DMS153 treated with DMSO at 0.1 percent for 48 hours (cell line): ENCODE results near the gene SMAD9.
A peak's percentile ranks its signal among the peaks of the same experiment; 100 is the strongest.

Source experiments
- DNase-seq: peaks from one replicate; lab custom pipeline; 2025; ENCODE audit not compliant: unreplicated experiment; lab: John Stamatoyannopoulos, UW

Gene SMAD9

DNA sequence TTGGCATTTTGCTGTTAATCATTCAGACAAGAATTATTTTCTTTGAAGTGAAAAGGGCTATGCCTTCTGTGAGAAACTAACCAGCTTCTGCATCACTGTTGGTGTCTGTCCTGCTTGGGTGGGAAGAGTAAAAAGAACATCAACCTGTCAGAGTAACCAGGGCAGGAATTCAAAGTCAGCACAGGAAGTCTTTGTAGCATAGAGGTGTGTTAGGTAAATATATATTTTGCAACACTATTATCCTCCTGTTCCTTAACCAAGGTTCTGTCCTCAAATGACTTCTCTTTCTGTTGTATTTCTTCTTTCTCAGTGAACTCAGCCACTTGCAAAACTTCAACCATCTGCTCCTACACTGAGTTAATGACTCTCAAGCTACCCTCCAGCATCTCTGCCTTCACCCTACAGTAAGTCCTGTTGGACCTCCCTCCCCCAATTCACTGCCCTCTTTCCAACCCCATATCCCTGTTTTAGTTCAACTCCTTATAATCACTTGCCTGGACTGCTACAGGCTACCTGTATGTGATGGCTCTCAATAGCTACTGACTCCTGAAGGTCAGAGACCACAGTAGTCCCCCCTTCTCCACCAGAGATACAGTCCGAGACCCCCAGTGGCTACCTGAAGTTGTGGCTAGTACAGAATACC lies 49.9 kb downstream of the SMAD9 start:
- no peak for DNase-seq

DNA sequence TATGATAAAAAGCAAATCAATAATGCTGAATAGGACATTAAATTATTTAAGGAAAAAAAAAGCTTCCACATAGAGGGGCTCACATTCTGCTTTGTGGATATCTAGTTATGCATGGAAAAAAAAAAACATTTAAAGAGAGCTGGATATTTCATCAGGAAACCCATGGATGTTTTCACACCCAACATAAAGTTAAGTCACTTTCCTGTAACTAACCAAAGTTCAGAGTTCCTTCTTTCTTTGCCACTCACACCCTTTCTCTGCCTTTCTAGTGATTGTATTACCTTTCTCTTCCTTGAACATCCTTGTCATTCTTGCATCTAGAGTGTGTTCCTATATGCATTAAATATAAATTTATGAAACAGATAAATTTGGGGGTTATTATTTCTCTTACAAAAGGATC lies 53.8 kb downstream of the SMAD9 start:
- DNase-seq = no peak

DNA sequence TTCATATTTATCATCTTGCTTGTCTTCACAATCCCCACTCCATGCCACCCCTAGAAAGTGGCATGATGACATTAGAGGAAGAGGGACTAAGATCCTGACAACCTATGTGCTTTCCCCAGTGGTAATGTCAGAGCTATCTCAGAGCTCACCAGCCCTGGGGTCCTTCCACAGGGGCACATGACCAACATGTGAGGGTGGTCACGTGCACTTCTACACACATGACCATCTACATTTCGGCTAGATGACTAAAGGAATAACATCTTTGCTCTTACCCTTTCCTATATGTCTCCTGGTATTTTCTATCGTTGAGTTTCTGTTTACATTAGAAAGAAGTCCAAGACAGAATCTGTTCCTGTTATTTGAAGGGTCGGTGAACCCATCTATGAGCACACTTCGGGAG lies 54.8 kb downstream of the SMAD9 start:
- DNase-seq = no peak

DNA sequence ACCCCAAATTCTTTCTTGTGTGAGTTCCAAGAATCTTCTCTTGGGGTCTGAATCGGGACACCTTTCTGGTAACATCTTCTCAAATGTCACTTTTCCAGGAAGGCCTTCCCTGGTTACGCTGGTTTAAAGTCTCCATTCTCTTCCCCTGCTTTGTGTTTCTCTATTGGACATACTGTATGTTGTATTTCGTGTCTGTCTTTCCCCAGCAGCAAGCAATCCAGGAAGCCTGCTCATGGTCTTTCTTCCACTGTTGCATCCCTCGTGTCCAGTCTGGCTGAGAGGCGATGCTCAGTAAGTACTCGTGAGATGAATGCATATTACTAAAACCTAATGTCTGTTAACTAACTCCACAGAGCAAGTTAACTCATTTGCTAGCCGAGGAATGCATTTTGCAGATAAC lies 57.3 kb downstream of the SMAD9 start:
- DNase-seq = no peak

DNA sequence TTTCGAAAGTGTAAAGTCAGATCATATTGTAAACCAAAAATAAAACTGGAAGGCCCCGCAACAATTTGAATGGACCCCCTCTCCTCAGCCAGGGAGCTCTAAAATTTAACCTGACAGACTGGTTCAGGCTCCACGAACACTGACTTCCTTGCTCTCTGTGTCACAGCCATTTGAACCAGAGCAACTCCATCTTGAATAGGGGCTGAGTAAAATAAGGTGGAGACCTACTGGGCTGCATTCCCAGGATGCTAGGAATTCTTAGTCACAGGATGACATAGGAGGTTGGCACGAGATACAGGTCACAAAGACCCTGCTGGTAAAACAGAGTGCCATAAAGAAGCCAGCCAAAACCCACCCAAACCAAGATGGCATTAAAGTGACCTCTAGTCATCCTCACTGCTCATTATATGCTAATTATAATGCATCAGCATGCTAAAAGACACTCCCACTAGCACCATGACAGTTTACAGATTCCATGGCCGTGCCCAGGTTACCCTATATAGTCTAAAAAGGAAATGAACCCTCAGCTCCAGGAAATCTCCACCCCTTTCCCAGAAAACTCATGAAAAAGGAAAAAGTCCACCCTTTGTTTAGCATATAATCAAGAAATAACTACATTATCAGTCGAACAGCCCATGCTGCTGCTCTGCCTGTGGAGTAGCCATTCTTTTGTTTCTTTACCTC lies 57.9 kb downstream of the SMAD9 start:
- DNase-seq = no peak

DNA sequence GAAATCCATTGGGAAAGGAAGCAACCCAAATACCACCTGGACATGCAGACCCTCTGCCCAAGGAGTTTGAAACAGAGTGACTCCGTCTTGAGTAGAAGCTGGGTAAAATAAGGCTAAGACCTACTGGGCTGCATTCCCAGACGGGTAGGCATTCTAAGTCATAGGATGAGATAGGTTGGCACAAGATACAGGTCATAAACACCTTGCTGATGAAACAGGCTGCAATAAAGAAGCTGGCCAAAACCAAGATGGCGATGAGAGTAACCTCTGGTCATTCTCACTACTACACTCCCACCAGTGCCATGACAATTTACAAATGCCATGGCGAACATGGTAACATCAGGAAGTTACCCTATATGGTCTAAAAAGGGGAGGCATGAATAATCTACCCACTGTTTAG lies 60.8 kb downstream of the SMAD9 start:
- no peak for DNase-seq

DNA sequence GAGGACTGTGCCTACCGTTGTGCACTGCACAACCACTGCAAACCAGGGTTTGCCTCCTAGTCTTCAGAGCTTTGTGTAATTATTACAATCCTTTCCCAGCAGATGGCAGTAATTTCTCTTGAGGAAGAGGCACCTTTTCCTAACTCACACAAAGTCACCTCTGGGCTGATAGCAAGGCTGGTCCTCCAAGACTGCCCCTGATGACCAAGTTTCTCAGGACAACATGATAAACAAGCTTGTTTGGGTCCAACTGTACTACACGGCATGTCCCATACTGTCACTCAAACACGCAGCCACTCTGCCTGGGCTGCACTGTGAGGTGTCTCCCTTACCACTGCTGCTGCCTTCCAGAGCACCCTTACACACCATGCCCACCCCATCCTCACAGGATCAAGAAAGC lies 61.7 kb downstream of the SMAD9 start:
- DNase-seq = peak; percentile 68

DNA sequence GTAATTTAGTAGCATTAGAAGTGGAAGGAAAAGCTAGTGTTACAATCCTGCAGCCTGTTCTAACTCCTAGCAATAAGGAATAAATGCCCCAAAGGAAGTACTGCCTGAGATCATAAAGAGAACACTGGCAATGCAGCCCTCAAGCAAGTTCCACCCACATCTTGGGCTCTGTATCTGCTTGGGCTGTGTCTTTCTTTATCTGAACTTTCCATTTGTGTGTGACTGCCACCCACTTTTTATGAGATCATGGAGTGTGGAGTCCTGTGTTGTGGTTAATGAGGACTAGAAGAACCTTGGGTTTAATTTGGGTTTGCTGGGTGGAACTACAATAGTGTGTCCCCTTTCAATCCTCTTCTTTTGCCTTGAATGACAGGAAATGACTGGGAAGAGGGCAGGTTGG lies 62.8 kb downstream of the SMAD9 start:
- DNase-seq = no peak

DNA sequence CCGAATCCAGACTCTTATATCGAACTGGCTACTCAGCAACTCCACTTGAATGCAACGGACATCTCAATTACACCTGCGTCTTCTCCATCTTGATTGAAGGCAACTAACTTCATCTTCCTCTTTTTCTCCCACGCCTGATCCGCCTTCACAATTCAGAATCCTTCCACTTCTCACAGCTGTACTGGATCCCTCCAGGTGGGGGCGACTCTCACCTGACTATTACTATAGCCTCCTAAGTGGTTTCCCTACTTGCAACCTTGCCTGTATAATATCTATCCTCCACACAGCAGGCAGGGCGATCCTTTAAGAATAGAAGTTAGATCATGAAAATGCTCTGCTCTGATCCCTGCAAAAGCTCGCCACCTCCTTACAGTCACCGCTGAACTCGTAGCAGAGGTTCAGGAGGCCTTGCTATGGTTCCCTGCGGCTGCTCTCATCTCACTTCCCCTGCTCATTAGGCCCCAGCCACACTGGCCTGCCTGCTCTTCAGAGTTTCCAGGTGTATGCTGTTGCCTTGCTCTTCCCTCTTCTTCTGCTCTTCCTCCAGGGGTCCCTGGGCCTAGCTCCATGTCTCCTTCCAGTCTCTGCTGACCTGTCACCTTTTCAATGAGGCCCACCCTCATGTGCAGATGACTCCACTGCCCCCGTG lies 69.1 kb downstream of the SMAD9 start:
- DNase-seq = no peak

DNA sequence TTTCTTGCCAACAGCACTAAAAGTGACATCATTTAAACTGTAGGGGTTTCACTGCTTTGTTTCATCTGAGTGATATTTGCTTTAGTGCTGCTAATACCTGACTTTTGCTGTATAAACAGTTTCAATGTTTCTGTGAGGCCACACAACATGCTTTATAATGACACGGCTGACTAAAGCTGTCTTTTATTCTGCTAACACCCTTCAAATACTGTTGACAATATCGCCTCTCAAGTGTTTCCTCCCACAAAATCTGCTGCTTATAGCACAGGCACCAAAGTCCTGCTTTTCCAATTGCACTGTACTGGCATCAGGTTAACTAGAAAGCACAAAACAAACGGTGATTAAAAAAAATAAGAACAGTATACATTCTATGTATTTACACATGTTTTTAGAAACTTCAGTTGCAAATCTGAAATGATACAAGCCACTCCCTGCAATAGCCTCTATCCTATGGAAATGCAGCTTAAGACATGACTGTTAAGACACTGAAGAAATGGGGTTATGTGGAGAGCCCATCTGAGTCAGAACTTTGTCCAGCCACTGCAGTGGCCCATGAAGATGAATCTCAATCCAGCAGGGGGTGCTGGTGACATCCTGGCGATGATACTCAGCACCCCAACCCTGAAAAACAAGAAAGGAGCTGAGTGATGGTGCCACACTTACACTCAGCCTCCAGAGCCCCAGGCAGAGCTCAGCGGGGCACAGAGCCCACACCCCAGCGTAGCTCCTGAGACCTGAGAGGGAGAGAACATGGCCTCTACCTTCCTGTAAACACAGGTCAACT lies 71.6 kb downstream of the SMAD9 start:
- peak; percentile 75 for DNase-seq

DNA sequence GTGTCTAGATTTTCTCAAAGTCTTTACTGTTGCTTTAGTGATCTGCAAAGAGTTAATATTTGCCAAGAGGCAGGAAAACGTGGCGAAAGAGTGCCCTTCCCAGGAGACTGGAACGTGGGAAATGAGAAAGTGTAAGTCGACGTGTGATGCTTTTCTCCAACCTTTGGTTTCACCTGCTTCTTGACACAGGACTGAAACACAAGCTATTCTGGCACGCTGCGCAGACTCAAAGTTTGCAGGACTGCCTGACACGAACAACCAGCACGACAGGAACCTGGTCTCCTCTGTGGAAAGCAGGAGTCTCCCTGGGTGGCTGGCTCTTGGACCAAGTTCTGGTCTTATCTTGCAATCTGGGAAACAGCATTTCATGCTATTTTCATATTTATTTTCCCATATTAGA lies 72.4 kb downstream of the SMAD9 start:
- no peak for DNase-seq

DNA sequence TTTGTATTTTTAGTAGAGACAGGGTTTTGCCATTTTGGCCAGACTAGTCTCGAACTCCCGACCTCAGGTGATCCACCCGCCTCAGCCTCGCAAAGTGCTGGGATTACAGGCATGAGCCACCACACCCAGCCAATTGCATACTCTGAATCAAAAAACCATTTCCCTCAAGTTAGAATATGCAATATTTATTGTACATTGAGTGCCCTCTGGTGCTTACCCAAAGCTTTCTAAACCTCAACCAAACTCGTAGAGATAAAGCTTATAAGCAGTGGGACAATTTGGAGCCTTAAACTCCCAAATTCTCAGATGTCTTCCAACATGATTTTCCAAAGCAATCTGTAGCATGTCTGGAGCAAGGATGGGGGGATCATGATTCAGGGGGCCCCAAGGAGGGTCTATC lies 78.6 kb downstream of the SMAD9 start:
- DNase-seq = no peak

DNA sequence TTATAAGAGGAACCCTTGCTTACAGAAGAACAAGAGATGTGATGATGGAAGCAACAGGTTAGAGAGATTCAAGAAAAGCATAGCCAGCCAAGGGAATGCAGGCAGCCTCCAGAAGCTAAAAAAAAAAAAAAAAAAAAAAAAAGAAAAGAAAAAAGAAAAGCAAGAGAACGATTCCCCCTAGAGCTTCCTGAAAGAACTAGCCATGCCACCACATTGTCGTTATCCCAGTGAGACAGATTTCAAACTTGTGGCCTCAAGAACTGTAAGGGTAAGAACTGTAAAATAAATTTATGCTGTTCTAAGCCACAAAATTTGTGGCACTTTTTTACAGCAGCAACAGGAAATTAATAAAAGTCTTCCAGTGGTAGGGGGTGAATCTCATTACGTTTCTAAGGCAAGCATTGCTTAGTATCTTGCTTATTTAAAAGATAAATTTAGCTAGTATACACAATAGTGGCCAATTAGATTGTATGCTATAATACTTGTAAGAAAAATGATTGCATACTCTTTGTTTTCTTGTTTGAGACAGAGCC lies 79.3 kb downstream of the SMAD9 start:
- DNase-seq = no peak

DNA sequence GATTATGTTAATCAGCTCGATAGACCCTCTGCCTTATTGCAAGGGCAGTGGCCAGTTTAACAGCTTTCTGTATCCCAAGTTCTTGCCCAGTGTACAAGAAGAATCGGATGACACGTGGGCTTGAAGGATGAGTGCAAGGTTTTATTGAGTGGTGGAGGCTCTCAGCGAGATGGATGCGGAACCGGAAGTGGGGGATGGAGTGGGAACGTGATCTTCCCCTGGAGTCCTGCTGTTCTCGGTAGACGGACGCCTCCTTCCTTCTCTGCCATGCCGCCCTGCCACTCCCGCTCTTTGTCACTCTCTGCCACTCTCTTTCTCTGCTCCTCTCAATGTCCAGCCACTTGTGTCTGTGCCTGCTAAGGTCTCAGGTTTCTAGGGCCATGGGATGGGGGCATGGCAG lies 80.1 kb downstream of the SMAD9 start:
- DNase-seq = peak; percentile 24

DNA sequence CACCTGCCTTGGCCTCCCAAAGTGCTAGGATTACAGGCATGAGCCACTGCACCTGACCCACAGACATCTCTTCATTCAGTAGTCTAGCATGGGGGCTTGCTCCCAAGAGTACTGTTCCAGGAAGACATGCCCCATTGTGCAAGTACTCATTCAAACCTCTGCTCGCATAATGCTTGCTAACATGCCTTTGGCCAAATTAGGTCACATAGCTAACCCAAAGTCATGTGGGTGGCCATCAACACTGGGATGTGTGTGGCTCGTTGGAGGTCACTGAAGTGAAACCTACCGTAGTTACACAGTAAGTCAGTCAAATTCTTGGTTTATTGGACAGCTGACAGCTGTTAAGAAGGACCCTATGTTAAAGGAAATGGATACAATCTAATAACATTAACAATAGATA lies 80.8 kb downstream of the SMAD9 start:
- no peak for DNase-seq

DNA sequence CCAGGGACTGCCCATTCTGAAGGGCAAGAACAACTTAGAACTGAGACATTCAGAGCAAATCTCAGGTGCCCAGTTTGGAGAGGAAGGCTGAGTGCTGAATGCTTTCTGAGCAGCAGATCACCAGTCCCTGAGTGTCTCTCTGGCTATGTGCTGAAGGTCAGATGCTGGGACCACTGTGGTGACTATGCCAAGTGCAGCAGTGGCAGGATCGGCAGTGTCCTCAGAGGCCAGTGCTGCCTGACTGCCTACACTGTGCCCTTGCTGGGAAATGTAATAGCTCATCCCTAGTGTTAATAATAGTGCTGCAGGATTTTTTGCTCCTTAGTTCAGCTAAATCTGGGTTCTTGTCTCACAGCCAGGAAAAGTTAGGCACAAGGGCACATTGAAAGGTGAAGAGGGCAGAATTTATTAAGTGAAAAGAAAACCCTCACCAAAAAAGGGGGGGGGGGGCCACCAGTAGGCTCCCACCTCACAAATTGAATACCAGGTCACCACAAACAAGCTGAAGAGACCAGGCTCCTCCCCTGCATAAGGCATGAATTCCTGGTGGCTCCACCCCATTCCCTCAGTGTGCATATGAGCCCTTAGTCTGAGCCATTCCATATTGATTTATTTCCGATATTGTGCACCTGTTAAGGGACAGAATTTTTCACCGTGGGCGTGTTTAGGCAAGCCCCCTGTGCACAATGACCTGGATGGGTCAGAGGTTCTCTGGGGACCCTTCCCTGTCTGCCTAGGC lies 82.5 kb downstream of the SMAD9 start:
- DNase-seq = no peak

DNA sequence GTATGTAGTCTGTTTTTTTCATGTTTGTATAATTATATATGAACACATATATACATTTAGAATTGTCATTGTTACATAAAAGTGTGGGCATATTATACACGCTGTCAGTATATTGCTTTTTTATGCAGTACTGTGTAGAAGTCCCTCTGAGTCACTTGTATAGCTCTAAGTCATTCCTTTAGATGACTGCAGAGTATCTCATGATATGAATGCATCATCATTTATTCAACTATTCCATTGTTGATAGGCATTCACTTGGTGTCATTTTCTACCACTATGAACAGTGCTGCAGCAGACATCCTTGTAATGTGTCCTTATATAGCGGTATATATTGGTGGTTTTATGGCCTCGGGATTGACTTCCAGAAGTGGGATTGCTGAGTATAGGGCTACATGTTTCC lies 85.7 kb downstream of the SMAD9 start:
- no peak for DNase-seq

DNA sequence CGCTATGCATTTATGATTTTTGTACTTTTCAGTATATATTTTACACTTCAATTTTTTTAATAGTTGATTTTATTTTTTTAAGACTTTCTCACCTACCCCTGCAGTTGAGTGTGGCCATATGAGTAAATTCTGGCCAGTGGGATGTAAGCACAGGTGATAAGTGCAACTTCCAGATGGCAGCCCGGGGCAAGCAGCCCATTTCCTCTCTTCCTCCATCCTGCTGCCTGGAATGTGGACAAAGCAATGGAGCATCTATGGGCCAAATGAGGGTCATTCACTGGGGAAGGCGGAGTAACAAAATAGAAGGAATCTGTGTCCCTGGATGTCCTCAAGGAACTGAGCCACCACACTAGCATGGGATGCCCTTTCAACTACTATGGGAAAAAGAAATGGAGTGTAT lies 88.7 kb downstream of the SMAD9 start:
- no peak for DNase-seq

DNA sequence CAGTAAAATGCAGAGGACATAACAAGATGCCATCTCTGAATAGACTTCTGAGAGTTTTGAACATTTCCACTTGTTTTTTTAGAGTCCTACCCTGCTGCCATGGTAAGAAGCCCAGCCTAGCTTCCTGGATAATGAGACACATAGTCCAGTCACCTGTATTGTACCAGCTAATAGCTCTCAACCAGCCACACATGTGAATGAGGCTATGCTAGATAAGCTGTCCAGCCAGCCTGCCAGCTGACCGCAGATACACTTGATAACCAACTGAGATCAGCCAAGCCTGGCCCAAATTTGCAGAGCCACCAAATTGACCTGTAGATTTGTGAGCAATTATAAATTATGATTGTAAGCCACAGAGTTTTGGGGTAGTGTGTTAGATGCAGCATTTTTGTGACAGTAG lies 90.3 kb downstream of the SMAD9 start:
- DNase-seq = no peak

DNA sequence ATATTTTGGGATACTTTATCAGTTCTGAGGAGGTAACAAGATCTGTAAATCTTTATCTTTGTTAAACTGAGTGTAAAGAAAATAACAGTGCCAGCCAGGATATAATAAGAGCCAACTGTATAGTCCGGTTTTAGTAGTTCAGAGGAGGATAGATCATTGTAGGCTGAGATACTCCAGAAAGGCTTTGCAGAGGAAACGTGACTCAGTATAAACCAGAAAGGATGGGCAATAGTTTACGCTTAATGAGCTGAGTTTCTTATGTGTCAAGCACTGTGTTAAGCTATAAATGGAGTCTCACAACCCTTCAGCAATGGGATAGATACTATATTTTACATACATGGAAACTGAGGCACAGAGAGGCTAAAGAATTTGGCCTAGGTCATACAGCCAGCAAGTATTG lies 97.3 kb downstream of the SMAD9 start:
- no peak for DNase-seq

DNA sequence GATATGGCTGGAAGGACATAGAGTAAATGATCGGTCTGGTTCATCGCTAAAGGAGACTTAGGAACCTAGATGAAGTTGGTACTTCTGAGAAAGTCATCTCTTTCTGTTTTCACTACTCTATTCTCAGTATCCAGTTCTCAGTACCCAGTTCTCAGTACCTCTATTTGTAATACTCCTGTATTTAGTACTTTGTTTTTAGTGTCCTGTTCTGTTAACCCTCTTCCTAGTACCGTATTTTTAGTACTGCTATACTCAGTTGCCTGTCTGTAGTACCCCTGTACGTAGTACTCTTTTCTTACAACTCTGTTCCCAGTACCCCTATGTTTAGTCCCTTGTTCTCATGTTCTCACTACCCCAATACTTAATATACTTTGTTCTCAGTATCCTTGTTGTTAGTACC lies 99.8 kb downstream of the SMAD9 start:
- DNase-seq = no peak
